OCI-M2 (cell line): ENCODE results near the gene TEX48.

ENCODE experiments used
- DNase-seq: peaks from one replicate; lab custom pipeline; 2025; ENCODE audit not compliant: unreplicated experiment; lab: John Stamatoyannopoulos, UW

TEX48 gene, protein sequence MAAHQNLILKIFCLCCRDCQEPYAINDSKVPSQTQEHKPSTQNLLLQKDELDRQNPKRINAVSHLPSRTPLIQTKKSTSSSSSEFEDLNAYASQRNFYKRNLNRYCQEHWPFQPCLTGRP

DNA sequence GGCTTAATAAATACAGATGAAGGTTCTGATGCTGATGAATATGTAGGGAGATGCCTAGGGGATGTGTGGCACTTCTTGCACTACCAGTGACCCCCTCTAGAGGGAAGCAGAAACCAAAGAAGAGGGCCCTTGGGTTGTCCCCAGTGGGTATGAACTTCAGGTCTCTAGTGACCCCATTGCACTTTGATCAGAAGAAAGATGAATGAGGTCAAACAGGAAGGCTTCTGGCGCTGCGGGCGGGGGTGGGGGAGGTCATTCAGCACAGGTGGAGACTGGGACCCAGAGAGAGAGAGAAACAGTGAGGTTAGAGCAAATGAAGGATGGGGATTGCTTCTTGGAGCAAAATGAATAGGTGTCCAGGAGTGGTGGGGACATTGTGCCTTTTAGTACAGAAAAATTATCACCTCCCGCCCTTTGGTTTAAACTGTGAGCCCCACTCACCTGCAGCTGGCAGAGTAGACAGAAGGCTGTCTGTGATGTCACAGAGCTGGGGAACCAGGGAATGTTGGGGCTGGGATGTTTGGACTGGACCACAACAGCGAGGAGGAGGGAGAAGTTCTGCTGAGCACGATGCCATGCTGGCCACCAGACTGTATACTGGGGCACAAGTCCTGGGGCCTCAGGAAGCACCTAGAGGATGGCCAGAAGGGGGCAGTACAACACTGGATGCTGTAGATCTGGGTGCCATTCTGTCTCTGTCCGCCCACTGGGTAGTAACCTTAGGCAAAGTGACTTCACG lies at the start of gene TEX48:
Gene TEX48 (minus strand): TSS at position 599 of the 739 bp plus-strand sequence. CDS start 10,469 bp downstream, outside the sequence.
- no peak for DNase-seq

DNA sequence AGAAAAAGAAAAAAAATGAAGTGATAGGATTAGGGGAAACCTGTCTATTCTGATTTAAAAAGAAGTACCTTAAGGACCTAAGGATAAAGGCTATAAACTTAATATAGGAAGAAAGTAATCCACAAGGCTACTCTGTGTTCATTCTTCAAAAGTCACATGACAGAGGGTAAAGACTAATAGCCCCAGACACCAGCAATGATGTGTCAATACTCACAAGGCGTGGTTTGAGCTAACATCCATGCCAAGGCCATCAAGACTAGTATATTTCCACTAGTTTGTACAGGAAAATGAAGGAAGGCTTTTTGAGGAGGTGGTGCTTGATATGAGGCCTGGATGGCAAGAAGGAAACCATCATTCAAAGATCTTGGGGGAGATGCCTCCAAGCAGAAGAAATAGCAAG lies 49.7 kb upstream of the TEX48 start:
- no peak for DNase-seq

DNA sequence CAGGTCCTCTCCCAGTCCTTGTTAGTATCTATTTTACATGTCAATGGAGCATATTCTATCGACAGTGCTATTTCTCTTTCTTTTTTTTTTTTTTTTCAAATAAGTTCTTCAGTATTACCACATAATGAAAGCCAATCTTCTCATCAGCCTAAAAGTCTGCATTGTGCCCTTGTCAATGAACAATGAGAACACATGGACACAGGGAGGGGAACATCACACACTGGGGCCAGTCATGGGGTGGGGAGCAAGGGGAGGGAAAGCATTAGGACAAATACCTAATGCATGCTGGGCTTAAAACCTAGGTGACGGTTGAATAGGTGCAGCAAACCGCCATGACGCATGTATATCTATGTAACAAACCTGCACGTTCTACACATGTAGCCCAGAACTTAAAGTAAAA lies 47.7 kb upstream of the TEX48 start:
- DNase-seq = no peak

DNA sequence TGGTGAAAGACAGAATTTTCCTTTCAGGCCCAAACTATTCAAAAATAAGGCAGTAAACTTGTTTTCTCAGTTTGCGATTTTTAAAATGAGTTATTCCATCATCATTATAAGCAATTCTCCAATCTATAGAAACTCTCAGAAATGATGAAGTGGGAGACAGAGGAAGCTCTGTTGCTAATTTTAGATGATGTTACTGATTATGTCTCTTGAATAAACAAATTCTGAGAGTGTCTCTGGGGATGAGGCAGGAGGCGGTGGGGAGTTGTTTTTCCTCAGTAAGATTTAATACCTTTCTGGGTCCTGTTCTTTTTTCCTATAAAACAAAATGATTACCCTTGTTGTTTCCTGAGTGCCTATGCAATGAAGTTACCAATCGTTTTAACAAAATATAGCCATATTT lies 43.9 kb upstream of the TEX48 start:
- no peak for DNase-seq

DNA sequence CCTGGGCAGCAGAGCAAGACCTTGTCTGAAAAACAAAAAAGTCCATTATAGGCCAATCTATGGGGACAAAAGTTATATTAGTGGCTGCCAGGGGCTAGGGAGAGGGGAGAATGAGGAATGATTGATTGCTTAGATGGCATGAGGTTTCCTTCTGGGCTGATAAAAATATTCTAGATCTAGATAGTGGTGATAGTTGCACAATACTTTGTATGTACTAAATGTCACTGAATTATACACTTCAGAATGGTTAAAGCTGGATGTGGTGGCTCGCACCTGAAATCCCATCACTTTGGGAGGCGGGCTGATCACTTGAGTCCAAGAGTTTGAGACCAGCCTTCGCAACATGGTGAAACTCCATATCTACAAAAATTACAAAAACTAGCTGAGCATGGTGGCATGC lies 42.8 kb upstream of the TEX48 start:
- no peak for DNase-seq

DNA sequence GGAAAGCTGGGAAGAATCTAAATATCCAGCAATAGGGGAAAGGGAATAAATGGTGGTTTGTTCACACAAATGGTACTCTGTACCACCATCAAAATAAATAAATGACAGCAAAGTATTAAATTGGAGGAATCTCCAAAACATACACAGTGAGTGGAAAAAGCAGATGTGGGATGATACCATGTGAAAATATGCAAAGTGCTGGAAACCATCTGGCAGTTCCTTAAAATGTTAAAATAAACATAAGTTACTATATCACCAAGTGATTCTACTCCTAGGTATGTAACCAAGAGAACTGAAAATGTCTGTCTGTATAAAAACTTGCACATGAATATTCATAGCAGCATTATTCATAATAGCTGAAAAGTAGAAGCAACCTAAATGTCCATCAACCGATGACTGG lies 41.9 kb upstream of the TEX48 start:
- no peak for DNase-seq

DNA sequence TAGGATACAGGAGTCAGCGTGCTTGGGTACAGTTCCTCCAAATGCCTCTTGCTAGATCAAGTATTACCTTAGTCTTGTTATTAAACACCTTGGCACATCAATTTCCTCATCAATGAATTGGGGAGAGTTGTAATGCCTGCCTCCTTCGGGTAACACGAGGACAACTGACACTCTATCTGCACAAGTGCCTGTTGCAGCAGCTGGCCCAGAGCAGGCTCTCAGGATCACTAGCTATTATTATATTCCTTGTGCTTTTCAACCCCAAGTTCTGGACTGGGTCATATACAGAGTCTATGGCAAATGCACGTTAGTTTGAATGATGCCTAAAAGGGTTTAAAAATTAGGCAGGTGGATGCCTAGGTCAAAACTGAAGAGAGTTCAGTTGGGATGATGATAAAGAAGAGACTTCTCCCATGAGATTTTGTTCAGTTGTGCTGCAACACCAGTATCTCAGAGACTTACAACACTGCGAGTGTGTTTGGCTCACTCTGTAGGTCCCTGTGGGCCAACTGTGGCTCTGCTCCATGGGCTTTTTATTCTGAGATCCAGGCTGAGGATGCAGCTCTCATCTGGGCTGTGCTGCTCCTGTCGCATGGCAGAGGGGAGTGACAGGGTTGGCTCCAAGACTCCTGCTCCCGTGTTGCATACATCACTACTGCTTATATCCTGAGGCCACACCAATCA lies 41.1 kb upstream of the TEX48 start:
- no peak for DNase-seq

DNA sequence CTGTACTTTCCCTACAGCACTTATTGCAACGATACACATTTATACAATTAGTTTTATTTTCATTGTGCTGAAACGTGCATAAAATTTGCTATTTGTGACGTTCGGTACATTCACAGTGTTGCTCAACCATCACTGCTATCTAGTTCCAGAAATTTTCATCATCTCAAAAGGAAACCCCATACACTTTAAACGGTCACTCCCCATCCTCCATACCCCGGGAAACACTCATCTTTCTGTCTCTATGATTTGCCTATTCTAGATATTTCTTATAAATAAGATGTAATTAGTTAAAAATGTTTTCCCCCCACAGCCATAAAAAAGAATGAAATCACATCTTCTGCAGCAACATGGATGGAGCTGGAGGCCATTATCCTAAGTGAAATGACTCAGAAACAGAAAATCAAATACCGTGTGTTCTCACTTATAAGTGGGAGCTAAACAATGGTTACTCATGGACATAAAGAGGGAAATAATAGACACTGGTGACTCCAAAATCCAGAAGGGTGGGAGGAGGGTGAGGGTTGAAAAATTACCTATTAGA lies 40.2 kb upstream of the TEX48 start:
- DNase-seq = no peak

DNA sequence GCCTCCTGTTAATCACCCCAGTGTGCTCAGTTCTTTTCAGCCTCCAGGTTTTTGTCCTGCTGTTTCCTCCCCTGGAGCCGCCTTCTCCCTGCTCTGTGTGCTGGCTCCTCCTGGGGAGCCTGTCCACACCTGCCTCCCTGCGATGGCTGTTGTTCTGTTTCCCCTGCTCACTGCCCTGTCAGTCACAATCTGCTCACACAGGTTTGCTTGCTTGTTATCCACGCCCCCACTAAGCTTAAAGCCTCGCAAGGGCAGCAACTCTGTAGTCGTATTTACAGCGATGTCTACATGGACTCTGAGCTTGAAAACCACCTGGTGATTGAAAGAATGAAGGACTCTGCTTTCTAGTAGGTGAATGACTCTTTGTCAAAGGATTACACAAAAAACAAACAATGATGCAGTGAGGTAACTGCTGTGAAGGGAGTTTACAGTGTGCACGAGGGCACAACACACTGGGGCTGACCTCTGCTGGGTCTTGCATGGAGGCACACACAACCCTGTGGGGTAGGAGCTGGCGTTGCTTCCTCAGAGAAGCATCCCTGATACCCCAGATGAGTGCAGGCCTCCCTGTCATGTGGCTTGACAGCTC lies 39.6 kb upstream of the TEX48 start:
- no peak for DNase-seq

DNA sequence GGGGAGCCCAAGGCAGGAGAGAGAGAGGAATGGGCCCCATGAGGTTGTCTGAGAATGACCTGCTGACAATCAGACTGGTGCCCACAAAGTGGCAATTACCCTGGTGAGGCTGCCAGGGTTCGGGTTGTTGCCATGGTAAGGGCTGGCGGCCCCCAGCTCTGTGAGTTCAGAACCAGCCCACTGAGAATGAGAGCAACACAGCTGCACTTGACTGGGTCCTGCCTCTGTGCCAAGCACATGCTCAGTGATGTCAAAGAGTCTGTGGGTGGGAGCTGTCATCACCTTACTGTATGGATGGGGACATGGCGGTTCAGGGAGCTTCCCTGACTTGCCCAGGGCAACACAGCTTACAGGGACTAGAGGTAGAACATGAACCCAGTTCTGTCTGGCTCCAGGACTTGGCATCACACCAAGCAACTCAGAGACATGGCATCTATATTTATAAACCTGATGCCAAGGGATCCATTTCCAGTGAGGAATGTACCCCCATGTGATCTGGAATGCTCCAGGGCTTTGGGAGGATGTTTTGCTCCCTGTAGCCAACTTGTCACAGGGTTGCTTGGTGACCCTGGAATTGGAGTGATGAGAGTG lies 38.2 kb upstream of the TEX48 start:
- no peak for DNase-seq

DNA sequence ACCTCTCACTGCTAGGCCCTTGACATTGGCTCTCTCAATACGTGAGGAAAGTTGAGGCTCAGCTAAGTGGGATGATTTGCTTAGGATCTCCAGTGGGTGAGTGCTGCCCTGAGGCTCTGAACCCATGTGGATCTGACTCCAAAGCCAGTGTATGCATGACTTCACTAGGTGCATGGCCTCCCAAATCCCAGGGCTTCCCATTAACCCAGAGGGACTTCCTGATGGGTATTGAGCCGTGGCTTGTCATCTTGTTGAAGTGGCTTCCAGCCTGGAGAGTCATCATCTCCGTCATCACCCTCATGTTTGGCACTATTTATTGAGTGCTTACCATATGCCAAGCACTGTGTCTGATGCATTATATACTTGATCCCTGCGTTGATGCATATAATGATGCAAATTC lies 37.3 kb upstream of the TEX48 start:
- no peak for DNase-seq

DNA sequence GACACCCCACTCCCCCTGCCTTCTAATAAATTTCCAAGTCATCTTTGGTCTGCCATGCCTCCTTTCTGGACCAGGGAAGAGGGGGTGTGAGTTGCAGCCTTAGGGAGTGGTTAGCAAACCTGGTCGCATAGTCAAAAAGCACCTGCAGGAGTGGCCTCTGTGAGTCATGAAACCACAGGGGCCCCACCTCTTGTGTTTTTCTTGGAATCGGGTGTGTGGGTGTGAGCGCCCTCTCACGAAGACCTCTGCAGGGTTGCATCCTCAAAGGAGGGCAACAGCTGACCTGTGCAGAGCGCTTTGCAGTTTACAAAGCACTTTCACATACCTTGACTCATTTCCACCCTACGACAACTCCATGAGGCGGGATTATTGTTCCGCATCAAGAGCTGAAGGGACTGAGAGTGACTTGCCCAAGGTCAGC lies 36.8 kb upstream of the TEX48 start:
- DNase-seq = no peak

DNA sequence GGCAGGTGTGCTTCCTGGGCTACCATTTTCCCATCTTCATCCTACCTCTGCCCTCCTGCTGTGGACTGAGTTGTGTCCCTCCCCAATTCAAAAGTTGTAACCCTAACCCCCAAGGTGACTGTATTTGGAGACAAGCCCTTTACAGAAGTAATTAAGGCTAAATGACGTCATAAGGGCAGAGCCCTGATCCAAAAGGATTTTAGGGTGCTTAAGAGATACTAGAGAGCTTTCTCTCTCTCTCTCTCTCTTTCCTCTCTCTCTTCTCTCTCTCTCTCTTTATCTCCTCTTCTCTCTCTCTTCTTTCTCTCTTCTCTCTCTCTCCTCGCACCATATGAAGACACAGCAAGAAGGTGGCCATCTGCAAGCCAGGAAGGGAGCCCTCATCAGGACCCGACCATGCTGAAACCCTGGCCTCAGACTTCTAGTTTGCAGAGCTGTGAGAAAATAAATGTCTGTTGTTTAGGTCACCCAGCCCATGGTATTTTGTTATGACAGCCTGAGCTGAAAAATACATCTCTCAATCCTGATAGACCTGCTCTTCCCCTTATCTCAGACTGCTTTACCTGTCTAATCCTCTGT lies 36.0 kb upstream of the TEX48 start:
- no peak for DNase-seq

DNA sequence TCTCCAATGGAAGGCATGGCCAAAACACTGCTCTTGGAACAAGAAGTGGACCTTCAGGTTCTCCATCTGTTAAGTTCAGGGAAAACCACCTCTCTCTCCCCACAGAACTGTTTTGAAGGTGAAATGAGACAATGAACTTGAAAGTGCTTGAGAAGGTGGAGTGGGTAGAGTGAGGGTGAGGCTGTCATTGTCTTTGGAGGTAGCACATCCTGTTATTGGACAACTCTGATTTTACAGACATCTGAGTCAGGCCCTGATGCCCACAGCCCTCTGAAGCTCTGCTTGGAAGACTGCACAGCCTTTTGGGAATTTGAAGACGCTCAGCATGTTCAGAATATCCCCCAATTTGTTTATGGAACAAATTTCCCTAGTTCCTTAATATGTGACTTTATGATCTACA lies 27.6 kb upstream of the TEX48 start:
- no peak for DNase-seq

DNA sequence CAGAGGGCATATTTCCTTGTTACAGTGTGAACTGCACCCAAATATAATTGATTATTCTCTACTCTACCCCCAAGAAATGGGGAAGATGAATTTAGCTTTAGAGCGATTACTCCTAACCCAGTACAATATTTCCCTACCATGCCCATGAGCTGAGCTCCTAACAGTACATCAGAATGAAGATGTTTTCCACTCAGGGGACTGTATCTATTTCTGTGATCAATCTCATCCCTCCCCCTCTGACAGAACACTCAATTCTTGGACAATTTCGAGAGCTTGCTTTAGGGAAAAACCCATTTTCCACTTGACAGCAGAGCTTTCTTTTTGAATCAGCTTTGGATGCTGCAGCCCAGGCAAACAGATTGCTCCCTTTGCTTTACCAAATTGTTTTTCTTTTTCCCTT lies 24.7 kb upstream of the TEX48 start:
- DNase-seq = no peak

DNA sequence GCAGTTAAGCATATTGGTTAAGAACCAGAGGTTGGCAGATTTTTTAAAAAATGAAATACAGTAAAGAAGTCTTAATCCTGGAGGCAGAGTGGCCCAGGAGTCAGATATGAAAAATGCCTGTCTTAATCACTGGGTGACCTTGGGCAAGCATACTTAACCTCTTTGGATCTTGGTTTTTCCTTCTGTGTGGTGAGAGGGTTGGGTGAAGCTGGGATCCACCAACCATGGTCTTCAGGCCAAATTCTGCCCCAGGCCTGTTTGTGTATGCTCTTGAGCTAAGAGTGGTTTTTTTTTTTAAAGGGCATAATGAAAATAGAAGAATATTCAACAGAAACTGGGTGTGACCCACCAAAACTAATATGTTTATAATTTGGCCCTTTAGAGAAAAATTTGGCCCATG lies 20.0 kb upstream of the TEX48 start:
- DNase-seq = no peak

DNA sequence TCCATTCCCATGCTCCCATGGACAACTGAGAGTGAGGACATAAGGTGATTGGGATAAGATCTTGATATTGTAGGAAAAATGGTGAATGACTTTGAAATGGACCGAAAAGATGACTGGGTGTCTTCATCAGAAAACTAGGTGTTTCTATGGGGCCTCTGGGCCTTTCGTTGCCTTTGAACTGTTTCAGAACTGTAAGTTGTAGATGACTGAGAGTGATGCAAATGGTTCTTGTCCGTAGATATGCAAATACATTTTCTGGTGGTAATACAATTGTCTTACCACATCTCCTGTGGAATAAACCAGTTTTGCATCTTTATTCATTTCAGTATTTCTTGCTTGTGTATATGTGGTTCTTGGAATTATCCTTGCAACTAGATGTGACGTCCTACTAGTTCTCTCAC lies 16.0 kb upstream of the TEX48 start:
- no peak for DNase-seq

DNA sequence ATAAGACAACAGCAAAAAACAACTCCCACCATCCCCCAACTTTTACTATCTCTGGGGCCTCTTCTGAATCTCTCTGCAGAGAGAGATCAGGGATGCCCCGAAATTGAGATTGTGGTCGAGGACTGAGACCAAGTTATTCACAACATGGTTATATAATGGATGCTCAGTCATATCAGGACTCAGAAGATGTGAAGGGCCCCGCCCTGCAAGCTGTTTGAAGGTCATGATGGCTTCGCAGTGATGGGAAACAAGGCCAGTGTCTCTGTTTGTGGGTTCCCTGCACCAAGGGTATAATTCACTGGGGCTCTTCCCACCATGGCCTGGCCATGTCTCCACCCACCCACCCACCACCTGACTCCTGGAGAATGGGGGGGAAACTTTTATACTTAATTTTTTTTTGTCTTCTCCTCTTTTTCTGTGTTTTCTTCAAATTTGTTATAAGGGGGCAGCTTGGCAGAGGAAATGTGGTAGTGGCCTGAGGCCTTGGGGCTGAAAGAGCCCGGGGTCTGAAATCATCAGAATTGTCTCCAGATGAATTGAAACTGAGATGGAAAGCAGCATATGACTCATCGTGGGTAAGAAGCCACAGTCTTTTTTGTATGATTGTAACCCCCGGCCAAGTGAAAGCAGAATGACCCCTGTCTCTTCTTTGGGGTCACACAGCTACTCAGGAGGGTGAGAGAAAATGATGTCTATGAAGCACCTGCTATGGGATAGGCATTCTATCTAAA lies 15.0 kb upstream of the TEX48 start:
- no peak for DNase-seq

DNA sequence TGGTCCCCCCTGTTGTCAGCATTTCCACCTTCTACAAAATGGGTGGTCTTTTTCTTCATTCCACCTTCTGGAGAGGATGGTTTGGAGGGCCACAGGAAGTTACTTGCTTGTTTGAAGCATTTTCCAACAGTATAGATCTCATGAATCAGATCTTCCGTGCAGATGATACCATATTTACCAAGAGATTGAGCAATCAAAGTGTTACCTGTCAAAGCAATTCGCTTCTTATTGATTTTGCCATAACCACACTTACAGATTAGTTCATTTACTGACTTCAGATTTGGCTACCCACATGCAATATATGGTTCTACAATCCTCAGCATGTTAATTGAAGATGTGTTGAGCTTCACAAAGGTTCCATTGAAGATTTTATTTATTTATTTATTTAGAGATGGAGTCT lies 14.0 kb upstream of the TEX48 start:
- DNase-seq = no peak

DNA sequence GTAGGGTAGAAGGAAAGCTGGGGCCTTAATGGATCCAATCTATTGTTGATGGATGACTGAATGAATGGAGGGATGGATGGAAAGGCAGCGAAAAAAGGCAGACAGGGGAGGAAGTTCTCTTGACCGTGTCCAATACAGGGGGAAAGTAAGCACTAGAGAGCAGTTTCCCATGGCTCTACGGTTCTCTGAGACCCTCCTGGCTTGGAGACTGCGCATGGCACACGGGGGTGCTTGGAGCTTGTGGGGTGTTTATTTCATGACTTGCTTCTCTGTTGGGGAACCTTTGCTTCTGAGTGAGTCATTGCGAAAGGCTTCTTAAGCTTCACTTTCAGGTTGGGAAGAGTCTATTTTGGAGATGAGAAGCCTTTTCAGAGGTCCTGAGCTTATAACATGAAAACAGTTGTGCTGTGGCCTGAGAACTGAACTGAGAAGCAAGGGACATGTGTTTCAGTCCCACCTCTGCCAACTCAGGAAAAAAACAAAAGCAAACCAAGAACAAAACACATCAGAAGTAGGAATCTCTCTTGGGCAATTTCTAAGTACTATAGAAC lies 12.8 kb upstream of the TEX48 start:
- DNase-seq = no peak
